ENCODE results near the gene MYL3. TPM values are rescaled to one million over a fixed set of nuclear protein-coding genes. Genes with fewer than 3 reads are reported as not detected.

MYL3 gene
- total RNA-seq, 1 experiment from 2014 or later, result not detected

- BruUV-seq (replicated peaks), result no TSS peak
- Histone ChIP-seq H3K9me3 (ENCODE audit: low read length) (no peaks in the 10 kb centered on the region), H3K27ac (ENCODE audit: low read length) (no peak overlapping the region), H2AFZ (ENCODE audit: low read length) (no peak overlapping the region), H3K4me1 (ENCODE audit: insufficient read depth, low read length) (peaks cover 4% of the 10 kb centered on the region; the same call in 1 of the 2 replicates), H3K27me3 (ENCODE audit: low read length) (no peaks in the 10 kb centered on the region), H3K36me3 (ENCODE audit: low read depth, low read length) (no peaks in the 10 kb centered on the region), H3K79me2 (ENCODE audit: low read length) (no peaks in the 10 kb centered on the region), H3K4me3 (ENCODE audit: low read length) (no peak overlapping the region), H3K4me2 (ENCODE audit: low read length) (no peak overlapping the region), H3F3A (ENCODE audit: low read length, unreplicated experiment) (no peaks in the 10 kb centered on the region), H3K9me2 (replicated peaks; ENCODE audit: low read length) (no peaks in the 10 kb centered on the region), H3K9ac (ENCODE audit: low read length) (no peak overlapping the region), H4K20me1 (ENCODE audit: low read length) (no peaks in the 10 kb centered on the region)
- ATAC-seq (no peak), DNase-seq (no peak)
- CTCF ChIA-PET, result no interaction called here
- intact Hi-C loops (cut with micrococcal nuclease), result loop anchor here (2.0 kb wide), 1 partner anchor 27 kb away; no protein-coding TSS in a partner anchor
- TF ChIP-seq EZH2phosphoT487 (IDR thresholded peaks at IDR 0.05; ENCODE audit: borderline replicate concordance, low read length), result no peak
- no peak for TF ChIP-seq EZH2 (IDR thresholded peaks at IDR 0.05; ENCODE audit: low read length, unreplicated experiment)
- TF ChIP-seq CTCF (conservative IDR thresholded peaks at IDR 0.05; ENCODE audit: low read depth, low read length), result no peak
- POLR2A ChIA-PET (ENCODE audit: unreplicated experiment), result no interaction called here
These were observed 31.0 kb upstream of the MYL3 start for GRCh38 chr3:46894256-46894655.

GRCh38 chr3:46893763-46894162, 30.5 kb upstream of the MYL3 start:
- H3K79me2 ChIP-seq (ENCODE audit: low read length), result no peaks in the 10 kb centered on the region
- H2AFZ ChIP-seq (ENCODE audit: low read length), result no peak overlapping the region
- peaks cover 4% of the 10 kb centered on the region; the same call in 1 of the 2 replicates for H3K4me1 ChIP-seq (ENCODE audit: insufficient read depth, low read length)
- H3K27ac ChIP-seq (ENCODE audit: low read length), result no peak overlapping the region
- no peaks in the 10 kb centered on the region for H3K9me2 ChIP-seq (replicated peaks; ENCODE audit: low read length)
- H3K4me2 ChIP-seq (ENCODE audit: low read length), result no peak overlapping the region
- no peaks in the 10 kb centered on the region for H4K20me1 ChIP-seq (ENCODE audit: low read length)
- BruUV-seq (replicated peaks), result no TSS peak
- no peak for ATAC-seq
- POLR2A ChIA-PET (ENCODE audit: unreplicated experiment), result no interaction called here
- TF ChIP-seq EZH2 (IDR thresholded peaks at IDR 0.05; ENCODE audit: low read length, unreplicated experiment) (no peak), EZH2phosphoT487 (IDR thresholded peaks at IDR 0.05; ENCODE audit: borderline replicate concordance, low read length) (no peak), CTCF (conservative IDR thresholded peaks at IDR 0.05; ENCODE audit: low read depth, low read length) (no peak)
- CTCF ChIA-PET, result no interaction called here
- H3F3A ChIP-seq (ENCODE audit: low read length, unreplicated experiment), result no peaks in the 10 kb centered on the region
- intact Hi-C loops (cut with micrococcal nuclease), result loop anchor here (2.0 kb wide), 1 partner anchor 27 kb away; no protein-coding TSS in a partner anchor
- no peak for DNase-seq
- H3K9ac ChIP-seq (ENCODE audit: low read length), result no peak overlapping the region
- H3K4me3 ChIP-seq (ENCODE audit: low read length), result no peak overlapping the region
- H3K9me3 ChIP-seq (ENCODE audit: low read length), result no peaks in the 10 kb centered on the region
- no peaks in the 10 kb centered on the region for H3K27me3 ChIP-seq (ENCODE audit: low read length)
- no peaks in the 10 kb centered on the region for H3K36me3 ChIP-seq (ENCODE audit: low read depth, low read length)

GRCh38 chr3:46893146-46893748, 30.0 kb upstream of the MYL3 start:
- Histone ChIP-seq H3K9ac (ENCODE audit: low read length) (no peak overlapping the region), H3K27me3 (ENCODE audit: low read length) (no peaks in the 10 kb centered on the region), H3K9me3 (ENCODE audit: low read length) (no peaks in the 10 kb centered on the region), H3K4me1 (ENCODE audit: insufficient read depth, low read length) (peaks cover 4% of the 10 kb centered on the region; the same call in 1 of the 2 replicates), H3K36me3 (ENCODE audit: low read depth, low read length) (no peaks in the 10 kb centered on the region), H3K79me2 (ENCODE audit: low read length) (no peaks in the 10 kb centered on the region), H2AFZ (ENCODE audit: low read length) (peak overlapping the region; percentile 87; the same call in 1 of the 2 replicates), H3K27ac (ENCODE audit: low read length) (no peak overlapping the region), H3K9me2 (replicated peaks; ENCODE audit: low read length) (no peaks in the 10 kb centered on the region), H3K4me2 (ENCODE audit: low read length) (peak overlapping the region; percentile 88), H3F3A (ENCODE audit: low read length, unreplicated experiment) (no peaks in the 10 kb centered on the region), H4K20me1 (ENCODE audit: low read length) (no peaks in the 10 kb centered on the region), H3K4me3 (ENCODE audit: low read length) (no peak overlapping the region)
- ChIA-PET POLR2A (ENCODE audit: unreplicated experiment) (interaction anchor here (0.6 kb wide), 1 partner anchor 489 kb away, joined by 3 read pairs; no protein-coding TSS in a partner anchor), CTCF (no interaction called here)
- no peak for ATAC-seq
- BruUV-seq (replicated peaks), result no TSS peak
- no peak for TF ChIP-seq EZH2 (IDR thresholded peaks at IDR 0.05; ENCODE audit: low read length, unreplicated experiment)
- no peak for TF ChIP-seq EZH2phosphoT487 (IDR thresholded peaks at IDR 0.05; ENCODE audit: borderline replicate concordance, low read length)
- TF ChIP-seq CTCF (conservative IDR thresholded peaks at IDR 0.05; ENCODE audit: low read depth, low read length), result no peak
- intact Hi-C loops (cut with micrococcal nuclease), result no loop called here
- no peak for DNase-seq
